Activated B cell treated with CpG ODN at 0.5 μM for 24 hours (primary cell): ENCODE results near the gene TBC1D22A. TPM values are rescaled to one million over a fixed set of nuclear protein-coding genes. Genes with fewer than 3 reads are reported as not detected.

Experiments used
- ATAC-seq: fragments of 200-7000 bp; cut with Tn5 transposase; one replicate; pipeline ENCODE4 v1.10.0; 2021; ENCODE audit warnings: low read depth, mild to moderate bottlenecking, moderate library complexity
- CTCF ChIA-PET: fragments of 350-600 bp; sonication (Branson Sonifier 250); formaldehyde crosslinking; loops from one replicate; lab custom pipeline; 2021; ENCODE audit warnings: antibody characterized with exemption; lab: Charles Lee
- POLR2A ChIA-PET: fragments of 350-600 bp; sonication (Branson Sonifier 250); formaldehyde crosslinking; loops from one replicate; lab custom pipeline; 2021; ENCODE audit warnings: antibody characterized with exemption; lab: Charles Lee
- DNase-seq: peaks from one replicate; pipeline ENCODE4 v3.0.0; 2022
- H3K27ac Mint-ChIP-seq: one replicate; pipeline ENCODE4 v1.8.0; 2020; ENCODE audit warnings: mixed read lengths
- H3K27me3 Mint-ChIP-seq: one replicate; pipeline ENCODE4 v1.8.0; 2021; ENCODE audit warnings: mixed read lengths
- H3K36me3 Mint-ChIP-seq: one replicate; pipeline ENCODE4 v1.8.0; 2021; ENCODE audit warnings: low read depth, mixed read lengths
- H3K4me1 Mint-ChIP-seq: one replicate; pipeline ENCODE4 v1.8.0; 2021; ENCODE audit warnings: mixed read lengths
- H3K4me3 Mint-ChIP-seq: one replicate; pipeline ENCODE4 v1.8.0; 2020; ENCODE audit warnings: mild to moderate bottlenecking, mixed read lengths
- H3K9me3 Mint-ChIP-seq: one replicate; pipeline ENCODE4 v1.8.0; 2020; ENCODE audit warnings: mixed read lengths
- CTCF ChIP-seq: fragments of 200-600 bp; IDR thresholded peaks from one replicate; pipeline ENCODE4 v1.8.0; 2022; ENCODE audit warnings: antibody characterized with exemption, mild to moderate bottlenecking
- intact Hi-C: fragments of 100-400 bp; cut with micrococcal nuclease; formaldehyde crosslinking; loops from one replicate; pipeline ENCODE4 v1.15.1; 2024
- total RNA-seq: library from RNA; stranded (reverse); gene quantifications from 2 replicates; pipeline ENCODE4 v1.2.3, GENCODE V29; 2022

The TBC1D22A gene
- total RNA-seq, 1 donor from 2014 or later = 85.9 TPM

GRCh38 chr22:46783721-46784120 is 21.3 kb downstream of the TBC1D22A start:
- Mint-ChIP-seq H3K4me1 (peaks cover 86% of the 10 kb centered on the region), H3K4me3 (no peak overlapping the region), H3K27ac (no peak overlapping the region), H3K36me3 (peaks cover 50% of the 10 kb centered on the region), H3K27me3 (no peaks in the 10 kb centered on the region), H3K9me3 (no peaks in the 10 kb centered on the region)
- no peak for DNase-seq
- intact Hi-C loops = no loop called here
- ATAC-seq = no peak
- POLR2A ChIA-PET = interaction anchor here (1.0 kb wide), 1 partner anchor 20 kb away, joined by 3 read pairs; the partner anchor contains the start of gene TBC1D22A
- CTCF ChIA-PET = no interaction called here
- no peak for TF ChIP-seq CTCF

GRCh38 chr22:46788441-46789172 is 26.2 kb downstream of the TBC1D22A start:
- peak overlapping the region; percentile 70 for H3K27ac Mint-ChIP-seq
- ATAC-seq (peak; percentile 47), DNase-seq (no peak)
- no peaks in the 10 kb centered on the region for H3K9me3 Mint-ChIP-seq
- H3K4me1 Mint-ChIP-seq = peaks cover 73% of the 10 kb centered on the region
- ChIA-PET CTCF (interaction anchor here (1.2 kb wide), 1 partner anchor 30 kb away, joined by 4 read pairs; no protein-coding TSS in a partner anchor), POLR2A (interaction anchor here (0.6 to 0.7 kb wide), 2 partner anchors 28 to 35 kb away, joined by 3 to 6 read pairs; no protein-coding TSS in a partner anchor)
- H3K27me3 Mint-ChIP-seq = no peaks in the 10 kb centered on the region
- intact Hi-C loops = no loop called here
- H3K36me3 Mint-ChIP-seq = peaks cover 50% of the 10 kb centered on the region
- H3K4me3 Mint-ChIP-seq = no peak overlapping the region
- TF ChIP-seq CTCF = no peak

GRCh38 chr22:46789992-46790391 is 27.5 kb downstream of the TBC1D22A start:
- ATAC-seq = no peak
- no peak for DNase-seq
- POLR2A ChIA-PET = interaction anchor here (3.0 kb wide), 1 partner anchor 15 kb away, joined by 21 read pairs; no protein-coding TSS in a partner anchor
- Mint-ChIP-seq H3K4me3 (peak overlapping the region; percentile 15), H3K27me3 (no peaks in the 10 kb centered on the region), H3K36me3 (peaks cover 62% of the 10 kb centered on the region), H3K4me1 (peaks cover 67% of the 10 kb centered on the region), H3K27ac (peak overlapping the region; percentile 73), H3K9me3 (no peaks in the 10 kb centered on the region)
- TF ChIP-seq CTCF = no peak
- CTCF ChIA-PET = interaction anchor here (1.0 to 1.1 kb wide), 2 partner anchors 14 to 27 kb away, joined by 3 to 4 read pairs; partner anchors contain the start of gene TBC1D22A
- intact Hi-C loops = no loop called here

GRCh38 chr22:46791201-46791731 is 28.8 kb downstream of the TBC1D22A start:
- DNase-seq = no peak

More at GRCh38 chr22:46791201-46791731, 28.8 kb downstream of the TBC1D22A start:
- ChIA-PET CTCF (interaction anchor here (0.7 to 1.5 kb wide), 8 partner anchors 9 to 35 kb away, joined by 3 to 9 read pairs (median 4); partner anchors contain the start of gene TBC1D22A), POLR2A (interaction anchor here (0.6 to 3.0 kb wide), 7 partner anchors 10 to 203 kb away, joined by 3 to 39 read pairs (median 5); partner anchors contain the start of gene TBC1D22A)
- H3K9me3 Mint-ChIP-seq = no peaks in the 10 kb centered on the region
- H3K4me3 Mint-ChIP-seq = peak overlapping the region; percentile 78
- TF ChIP-seq CTCF = no peak
- H3K27me3 Mint-ChIP-seq = no peaks in the 10 kb centered on the region
- peak; percentile 95 for ATAC-seq
- intact Hi-C loops = loop anchor here (1.0 kb wide), 2 partner anchors 17 to 29 kb away; partner anchors contain the start of gene TBC1D22A
- peak overlapping the region; percentile 94 for H3K27ac Mint-ChIP-seq
- peaks cover 67% of the 10 kb centered on the region for H3K36me3 Mint-ChIP-seq
- peaks cover 57% of the 10 kb centered on the region for H3K4me1 Mint-ChIP-seq
